Activated CD4-positive, alpha-beta T cell treated with anti-CD3 and anti-CD28 coated beads for 36 hours (primary cell): ENCODE measurements around the gene IGLON5. TPM values are rescaled to one million over a fixed set of nuclear protein-coding genes. Genes with fewer than 3 reads are reported as not detected.
A peak's percentile ranks its signal among the peaks of the same experiment; 100 is the strongest.

ENCODE experiments used
- ATAC-seq: fragments of 200-7000 bp; cut with Tn5 transposase; one replicate; pipeline ENCODE4 v1.10.0; 2021; ENCODE audit warnings: mild to moderate bottlenecking, moderate library complexity
- CTCF ChIA-PET: fragments of 350-600 bp; sonication (Branson Sonifier 250); formaldehyde crosslinking; loops from one replicate; lab custom pipeline; 2021; ENCODE audit warnings: antibody characterized with exemption; lab: Charles Lee
- POLR2A ChIA-PET: fragments of 350-600 bp; sonication (Branson Sonifier 250); formaldehyde crosslinking; loops from one replicate; lab custom pipeline; 2021; ENCODE audit warnings: antibody characterized with exemption, inconsistent platforms; lab: Charles Lee
- DNase-seq: peaks from one replicate; pipeline ENCODE4 v3.0.0-alpha.2; 2020
- H3K27ac Mint-ChIP-seq: one replicate; pipeline ENCODE4 v1.8.0; 2021; ENCODE audit warnings: mixed read lengths
- H3K27me3 Mint-ChIP-seq: one replicate; pipeline ENCODE4 v1.8.0; 2021; ENCODE audit warnings: mixed read lengths
- H3K36me3 Mint-ChIP-seq: one replicate; pipeline ENCODE4 v1.8.0; 2021; ENCODE audit warnings: low read depth, mixed read lengths
- H3K4me1 Mint-ChIP-seq: one replicate; pipeline ENCODE4 v1.8.0; 2021; ENCODE audit warnings: mixed read lengths
- H3K4me3 Mint-ChIP-seq: one replicate; pipeline ENCODE4 v1.8.0; 2021; ENCODE audit warnings: mild to moderate bottlenecking, moderate library complexity, mixed read lengths
- H3K9me3 Mint-ChIP-seq: one replicate; pipeline ENCODE4 v1.8.0; 2021; ENCODE audit warnings: low read depth, mixed read lengths
- intact Hi-C, 2 experiments: fragments of 100-400 bp; cut with DNase I in 1 of 2; cut with micrococcal nuclease in 1 of 2; formaldehyde crosslinking; loops; one replicate each; pipeline versions ENCODE4 v1.14.2 to v1.15.1; 2022 to 2024; cut with DNase I, micrococcal nuclease
- total RNA-seq, 2 experiments: library from RNA; stranded (reverse); gene quantifications; one replicate each; pipeline ENCODE4 v1.2.3, GENCODE V29; 2021

IGLON5 gene
- total RNA-seq, 2 experiments from 2014 or later = 0.18 to 0.28 TPM

DNA sequence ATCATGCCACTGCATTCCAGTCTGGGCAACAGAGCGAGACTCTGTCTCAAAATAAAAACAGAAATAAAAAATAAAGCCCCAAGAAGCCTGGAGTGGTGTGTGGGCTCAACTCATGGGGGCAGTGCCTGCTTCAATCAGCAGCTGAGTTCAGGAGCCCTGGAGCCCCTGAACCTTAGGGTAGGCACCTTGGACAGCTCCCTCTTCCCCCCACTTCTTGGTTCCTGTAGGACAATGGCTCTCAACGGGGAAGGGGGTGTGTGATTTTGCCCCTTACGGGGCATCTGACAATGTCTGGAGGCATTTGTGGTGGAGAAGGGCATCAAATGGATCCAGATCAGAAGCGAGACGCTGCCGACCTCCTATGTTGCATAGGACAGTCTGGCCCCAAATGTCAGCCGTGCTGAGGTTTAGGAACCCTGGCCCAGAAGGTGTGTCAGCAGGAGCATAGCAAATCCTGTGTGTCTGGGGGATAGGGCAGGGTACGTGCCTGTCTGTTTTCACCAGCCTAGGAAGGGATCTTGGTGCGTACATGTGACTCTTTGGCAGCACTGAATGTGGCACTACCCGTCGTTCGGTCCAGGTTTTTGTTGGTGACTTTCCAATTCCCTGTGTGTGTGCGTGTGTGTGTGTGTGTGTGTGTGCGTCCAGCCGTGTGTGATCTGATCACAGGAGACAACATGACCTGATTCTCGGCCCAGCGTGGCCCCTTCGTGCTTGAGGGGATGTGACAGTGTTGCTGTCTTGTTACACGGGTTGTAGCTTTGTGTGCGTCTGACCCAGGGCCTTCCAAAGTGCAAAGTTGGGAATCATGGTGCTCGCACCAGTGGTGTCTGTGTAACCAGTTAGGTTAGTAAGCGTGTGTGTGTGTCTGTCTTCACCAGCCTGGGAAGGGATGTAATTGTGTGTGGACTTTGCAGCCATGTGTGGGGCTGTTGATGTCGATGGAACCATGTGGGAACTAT, 7.5 kb downstream of the IGLON5 start:
- intact Hi-C loops = no loop called here
- H3K27ac Mint-ChIP-seq = no peak overlapping the region
- H3K4me1 Mint-ChIP-seq = no peaks in the 10 kb centered on the region
- ChIA-PET POLR2A (no interaction called here), CTCF (no interaction called here)
- no peak overlapping the region for H3K4me3 Mint-ChIP-seq
- no peaks in the 10 kb centered on the region for H3K36me3 Mint-ChIP-seq
- peaks cover 6% of the 10 kb centered on the region for H3K9me3 Mint-ChIP-seq
- no peak for ATAC-seq
- no peak for DNase-seq
- peaks cover 38% of the 10 kb centered on the region for H3K27me3 Mint-ChIP-seq

- H3K36me3 Mint-ChIP-seq = no peaks in the 10 kb centered on the region
- CTCF ChIA-PET = no interaction called here
- POLR2A ChIA-PET = no interaction called here
Observed at GRCh38 chr19:51319649-51320279, 8.3 kb downstream of the IGLON5 start.

DNA sequence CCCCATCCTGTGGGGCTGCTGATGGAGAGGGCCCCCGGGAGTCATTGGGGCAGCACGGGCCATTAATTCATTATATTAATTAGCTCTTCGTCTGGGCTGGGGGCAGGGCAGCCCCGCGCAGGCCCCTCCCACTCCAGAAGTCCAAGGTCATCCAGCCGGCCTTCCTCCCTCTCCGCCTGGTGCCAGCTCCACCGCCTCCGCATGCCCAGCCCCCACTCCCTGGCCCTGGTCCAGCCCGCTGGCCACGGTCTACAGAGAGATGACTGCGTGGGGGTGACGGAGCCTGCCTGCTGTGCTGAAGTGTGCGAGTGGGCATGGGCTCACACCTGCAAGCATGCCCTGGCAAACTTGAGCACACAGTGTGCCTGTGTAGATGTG, 8.8 kb downstream of the IGLON5 start:
- H3K4me3 Mint-ChIP-seq = no peak overlapping the region
- H3K4me1 Mint-ChIP-seq = no peaks in the 10 kb centered on the region
- intact Hi-C loops = no loop called here
- POLR2A ChIA-PET = no interaction called here
- ATAC-seq (no peak), DNase-seq (no peak)
- H3K27ac Mint-ChIP-seq = no peak overlapping the region
- H3K27me3 Mint-ChIP-seq = peaks cover 39% of the 10 kb centered on the region
- H3K36me3 Mint-ChIP-seq = no peaks in the 10 kb centered on the region
- CTCF ChIA-PET = no interaction called here
- peaks cover 2% of the 10 kb centered on the region for H3K9me3 Mint-ChIP-seq

More at GRCh38 chr19:51319649-51320279, 8.3 kb downstream of the IGLON5 start:
- intact Hi-C loops = no loop called here
- Mint-ChIP-seq H3K27ac (no peak overlapping the region), H3K27me3 (peaks cover 39% of the 10 kb centered on the region), H3K4me3 (no peak overlapping the region), H3K4me1 (no peaks in the 10 kb centered on the region), H3K9me3 (peaks cover 4% of the 10 kb centered on the region)
- no peak for ATAC-seq
- no peak for DNase-seq

GRCh38 chr19:51321799-51322198, 10.4 kb downstream of the IGLON5 start:
- no peak overlapping the region for H3K27ac Mint-ChIP-seq

DNA sequence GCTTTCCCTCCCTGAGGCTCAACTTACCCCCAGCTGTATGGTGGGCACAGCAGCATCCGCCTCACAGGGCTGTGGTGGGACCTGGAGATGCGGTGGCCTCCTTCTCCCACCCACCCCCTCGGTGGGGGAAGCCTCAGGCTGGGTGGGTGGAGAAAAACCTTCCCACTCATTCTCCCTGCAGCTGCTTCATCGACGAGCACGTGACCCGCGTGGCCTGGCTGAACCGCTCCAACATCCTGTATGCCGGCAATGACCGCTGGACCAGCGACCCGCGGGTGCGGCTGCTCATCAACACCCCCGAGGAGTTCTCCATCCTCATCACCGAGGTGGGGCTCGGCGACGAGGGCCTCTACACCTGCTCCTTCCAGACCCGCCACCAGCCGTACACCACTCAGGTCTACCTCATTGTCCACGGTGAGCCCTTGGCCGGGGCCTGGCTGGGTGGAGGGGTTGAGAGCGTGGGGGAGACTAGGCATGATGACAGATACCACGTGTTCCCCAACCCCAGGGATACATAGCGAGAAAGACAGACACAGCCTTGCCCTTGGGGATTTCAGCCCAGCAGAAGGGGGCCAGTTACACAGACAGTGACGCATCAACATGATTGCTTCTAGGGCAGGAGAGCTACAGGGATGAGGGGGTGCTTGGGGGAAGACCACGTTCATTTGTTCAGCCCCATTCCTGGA, 12.2 kb downstream of the IGLON5 start:
- ChIA-PET CTCF (interaction anchor here (1.2 kb wide), 1 partner anchor 9 kb away, joined by 3 read pairs; no protein-coding TSS in a partner anchor), POLR2A (no interaction called here)
- H3K9me3 Mint-ChIP-seq = no peaks in the 10 kb centered on the region
- H3K36me3 Mint-ChIP-seq = no peaks in the 10 kb centered on the region
- H3K27ac Mint-ChIP-seq = no peak overlapping the region
- intact Hi-C loops = no loop called here
- H3K4me3 Mint-ChIP-seq = no peak overlapping the region
- peaks cover 58% of the 10 kb centered on the region for H3K27me3 Mint-ChIP-seq
- no peak for ATAC-seq
- DNase-seq = no peak
- peaks cover 8% of the 10 kb centered on the region for H3K4me1 Mint-ChIP-seq

More at GRCh38 chr19:51321799-51322198, 10.4 kb downstream of the IGLON5 start:
- H3K36me3 Mint-ChIP-seq = no peaks in the 10 kb centered on the region
- H3K4me3 Mint-ChIP-seq = no peak overlapping the region
- H3K9me3 Mint-ChIP-seq = no peaks in the 10 kb centered on the region
- peaks cover 3% of the 10 kb centered on the region for H3K4me1 Mint-ChIP-seq
- ChIA-PET POLR2A (no interaction called here), CTCF (no interaction called here)
- intact Hi-C loops = no loop called here
- peaks cover 52% of the 10 kb centered on the region for H3K27me3 Mint-ChIP-seq
- no peak for ATAC-seq
- DNase-seq = no peak

- intact Hi-C loops = no loop called here
- Mint-ChIP-seq H3K9me3 (no peaks in the 10 kb centered on the region), H3K27me3 (peaks cover 58% of the 10 kb centered on the region), H3K36me3 (no peaks in the 10 kb centered on the region), H3K27ac (no peak overlapping the region), H3K4me1 (peaks cover 8% of the 10 kb centered on the region), H3K4me3 (no peak overlapping the region)
- ChIA-PET POLR2A (no interaction called here), CTCF (interaction anchor here (0.6 kb wide), 2 partner anchors 268 to 542 kb away, joined by 3 read pairs; no protein-coding TSS in a partner anchor)
- no peak for DNase-seq
- no peak for ATAC-seq
Observed at GRCh38 chr19:51324167-51324481, 12.7 kb downstream of the IGLON5 start.

DNA sequence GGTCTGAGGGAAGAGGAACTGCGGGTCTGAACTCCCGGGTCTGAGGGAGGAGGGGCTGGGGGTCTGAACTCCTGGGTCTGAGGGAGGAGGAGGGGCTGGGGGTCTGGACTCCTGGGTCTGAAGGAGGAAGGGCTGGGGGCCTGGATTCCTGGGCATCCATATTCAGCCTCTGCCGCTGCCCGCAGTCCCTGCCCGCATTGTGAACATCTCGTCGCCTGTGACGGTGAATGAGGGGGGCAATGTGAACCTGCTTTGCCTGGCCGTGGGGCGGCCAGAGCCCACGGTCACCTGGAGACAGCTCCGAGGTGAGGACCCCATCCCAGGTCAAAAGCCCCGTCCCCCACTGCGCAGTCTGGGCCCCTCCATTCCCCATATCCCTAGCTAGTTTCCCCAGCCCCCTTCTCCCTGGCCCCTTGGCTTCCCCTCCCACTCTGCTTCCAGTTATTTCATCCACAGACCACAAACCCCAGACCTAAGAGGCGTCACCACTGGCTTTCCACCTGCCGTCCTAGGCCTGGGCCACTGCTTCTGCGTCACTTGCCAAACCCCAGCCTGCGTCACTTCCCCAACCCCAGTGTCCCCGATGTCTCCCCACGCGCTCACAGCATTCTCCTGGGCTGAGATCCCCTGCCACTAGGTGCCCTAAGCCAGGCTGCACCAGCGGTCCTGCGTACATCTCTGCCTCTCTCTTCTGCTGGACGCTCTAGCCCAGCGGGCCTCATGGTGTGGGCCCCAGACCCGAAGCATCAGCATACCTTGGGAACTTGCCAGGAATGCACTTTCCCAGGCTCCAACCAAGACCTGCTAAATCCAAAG, 13.9 kb downstream of the IGLON5 start:
- Mint-ChIP-seq H3K4me3 (no peak overlapping the region), H3K27me3 (peaks cover 60% of the 10 kb centered on the region), H3K27ac (no peak overlapping the region), H3K9me3 (no peaks in the 10 kb centered on the region), H3K4me1 (peaks cover 8% of the 10 kb centered on the region), H3K36me3 (no peaks in the 10 kb centered on the region)
- ChIA-PET POLR2A (no interaction called here), CTCF (interaction anchor here (0.6 to 1.0 kb wide), 2 partner anchors 32 to 167 kb away, joined by 3 read pairs; no protein-coding TSS in a partner anchor)
- intact Hi-C loops = no loop called here
- ATAC-seq (no peak), DNase-seq (peak; percentile 45)

- Mint-ChIP-seq H3K36me3 (peaks cover 2% of the 10 kb centered on the region), H3K9me3 (peaks cover 2% of the 10 kb centered on the region), H3K27me3 (peaks cover 60% of the 10 kb centered on the region), H3K4me3 (no peak overlapping the region), H3K27ac (no peak overlapping the region), H3K4me1 (peaks cover 8% of the 10 kb centered on the region)
- ChIA-PET CTCF (interaction anchor here (0.6 to 1.0 kb wide), 2 partner anchors 33 to 168 kb away, joined by 3 read pairs; no protein-coding TSS in a partner anchor), POLR2A (no interaction called here)
- no peak for DNase-seq
- no peak for ATAC-seq
- intact Hi-C loops = loop anchor here in 1 of 2 experiments (1.0 to 2.0 kb wide), 6 partner anchors 13 to 378 kb away; no protein-coding TSS in a partner anchor
Observed at GRCh38 chr19:51326216-51327065, 15.0 kb downstream of the IGLON5 start.

- intact Hi-C loops = loop anchor here in 1 of 2 experiments (1.0 to 2.0 kb wide), 6 partner anchors 12 to 377 kb away; no protein-coding TSS in a partner anchor
- POLR2A ChIA-PET = interaction anchor here (0.6 kb wide), 1 partner anchor 241 kb away, joined by 6 read pairs; no protein-coding TSS in a partner anchor
Observed at GRCh38 chr19:51327066-51328001, 15.9 kb downstream of the IGLON5 start.

More at GRCh38 chr19:51327066-51328001, 15.9 kb downstream of the IGLON5 start:
- peaks cover 7% of the 10 kb centered on the region for H3K36me3 Mint-ChIP-seq
- H3K9me3 Mint-ChIP-seq = peaks cover 2% of the 10 kb centered on the region
- DNase-seq (peak; percentile 87), ATAC-seq (peak; percentile 93)
- H3K27me3 Mint-ChIP-seq = peaks cover 60% of the 10 kb centered on the region
- H3K4me3 Mint-ChIP-seq = peak overlapping the region; percentile 35
- no peak overlapping the region for H3K27ac Mint-ChIP-seq
- peaks cover 8% of the 10 kb centered on the region for H3K4me1 Mint-ChIP-seq
- CTCF ChIA-PET = interaction anchor here (0.7 to 1.2 kb wide), 2 partner anchors 12 to 68 kb away, joined by 3 read pairs; no protein-coding TSS in a partner anchor
